ENCODE measurements around the gene ACOT8. TPM values are rescaled to one million over a fixed set of nuclear protein-coding genes. Genes with fewer than 3 reads are reported as not detected.
A peak's percentile ranks its signal among the peaks of the same experiment; 100 is the strongest.

Gene ACOT8
- total and polyA plus RNA-seq, 2 of the 8 experiments (the other 6 are each of a cell fraction or from before 2014, with no cell fraction given) = 37.6 to 88.8 TPM

- H3K4ac ChIP-seq (replicated peaks; ENCODE audit: insufficient read length, low read depth, low read length) = no peak overlapping the region
- H3K27ac ChIP-seq (ENCODE audit: low read depth, low read length) = no peak overlapping the region
- H2BK20ac ChIP-seq (ENCODE audit: low read length) = no peak overlapping the region
- POLR2A ChIA-PET (ENCODE audit: partially characterized antibody) = interaction anchor here (0.6 to 1.7 kb wide), 9 partner anchors 9 to 62 kb away, joined by 3 to 8 read pairs (median 4); partner anchors contain the start of gene PCIF1
- no peak overlapping the region for H3K18ac ChIP-seq (ENCODE audit: extremely low read depth, low read length)
- H3K4me3 ChIP-seq (ENCODE audit: extremely low read depth in 1 of 4, insufficient read depth in 2 of 4, low read depth in 3 of 4, low read length in 4 of 4) = no peak overlapping the region
- peaks cover 13% of the 10 kb centered on the region; the same call in 1 of the 2 replicates for H3K23me2 ChIP-seq (ENCODE audit: low read depth, low read length)
- H2AK5ac ChIP-seq (ENCODE audit: low read depth, low read length) = no peak overlapping the region
- no peak overlapping the region for H2BK12ac ChIP-seq (ENCODE audit: low read depth, low read length)
- FAIRE-seq = no peak
- DNase-seq (ENCODE audit: low read depth in 1 of 2, low spot score in 2 of 2) = no peak
- H3K14ac ChIP-seq (ENCODE audit: insufficient read length) = no peak overlapping the region
- H3K4me1 ChIP-seq (replicated peaks in 1 of 4; ENCODE audit: control insufficient read depth in 3 of 4, insufficient read depth in 4 of 4, low read length in 3 of 4) = peaks cover 0 to 7% (median 4%) of the 10 kb centered on the region in 4 experiments; a peak in 6 of 7 replicates
- H3K9ac ChIP-seq (replicated peaks in 1 of 4; ENCODE audit: extremely low read depth in 1 of 4, low read depth in 3 of 4, low read length in 3 of 4) = no peak overlapping the region
- no peak overlapping the region for H2AFZ ChIP-seq (ENCODE audit: low read length)
- H4K20me1 ChIP-seq (replicated peaks in 1 of 2; ENCODE audit: control insufficient read depth in 1 of 2, insufficient read depth in 2 of 2, low read length in 2 of 2) = peaks cover 0 to 7% of the 10 kb centered on the region in 2 experiments
- no peak overlapping the region for H2BK120ac ChIP-seq (replicated peaks; ENCODE audit: low read depth, low read length)
- no peak overlapping the region for H3K4me2 ChIP-seq (ENCODE audit: insufficient read depth in 1 of 2, low read depth in 2 of 2, low read length in 2 of 2)
- H4K5ac ChIP-seq (ENCODE audit: insufficient read length, low read depth, low read length) = no peak overlapping the region
- H3K36me3 ChIP-seq (ENCODE audit: control insufficient read depth in 2 of 4, insufficient read depth in 4 of 4, low read length in 3 of 4) = peaks cover 8 to 18% (median 16%) of the 10 kb centered on the region in 4 experiments
- CTCF ChIA-PET (ENCODE audit: partially characterized antibody) = interaction anchor here (1.0 kb wide), 1 partner anchor 65 kb away, joined by 3 read pairs; no protein-coding TSS in a partner anchor
- H3K9me3 ChIP-seq (ENCODE audit: insufficient read depth in 2 of 2, low read depth in 1 of 2, low read length in 1 of 2) = no peaks in the 10 kb centered on the region
- H3K23ac ChIP-seq (ENCODE audit: insufficient read length) = no peak overlapping the region
- peaks cover 0 to 17% of the 10 kb centered on the region in 2 experiments; a peak in 1 of 4 replicates for H3K79me2 ChIP-seq (ENCODE audit: control insufficient read depth in 1 of 2, insufficient read depth in 2 of 2, low read length in 2 of 2)
- H4K8ac ChIP-seq (ENCODE audit: extremely low read depth, insufficient read depth, low read length) = 0 out of 2 replicates have a peak overlapping the region, but pooled peaks have one; percentile 35
- 94% methylated on average over 19 of the region's 19 CpGs; no CpG with 5 or more reads in 1 of the 2 experiments for WGBS, 2 experiments (ENCODE audit: extremely low coverage in 1 of 2, insufficient coverage in 1 of 2, insufficient read length in 1 of 2, insufficient replicate concordance in 2 of 2, low coverage in 1 of 2, low lambda C conversion rate in 2 of 2, missing lambda C conversion rate in 1 of 2)
- H4K91ac ChIP-seq (replicated peaks; ENCODE audit: insufficient read length, low read length) = no peak overlapping the region
- no peak overlapping the region for H2BK5ac ChIP-seq (ENCODE audit: low read depth, low read length)
- H2BK15ac ChIP-seq (ENCODE audit: low read length) = no peak overlapping the region
- H3K27me3 ChIP-seq (replicated peaks in 1 of 4; ENCODE audit: control insufficient read depth in 3 of 4, extremely low read depth in 1 of 4, insufficient read depth in 3 of 4, low read length in 3 of 4) = no peaks in the 10 kb centered on the region
- H3K79me1 ChIP-seq (ENCODE audit: low read depth, low read length) = peaks cover 3% of the 10 kb centered on the region; the same call in 1 of the 2 replicates
- H3K56ac ChIP-seq (replicated peaks; ENCODE audit: insufficient read length, low read depth, low read length) = no peak overlapping the region
- no peak for TF ChIP-seq MAFK (IDR thresholded peaks at IDR 0.05; ENCODE audit: low read depth, low read length)
- no peak for TF ChIP-seq GTF2F1 (IDR thresholded peaks at IDR 0.05; ENCODE audit: borderline replicate concordance, low read depth, low read length)
- TF ChIP-seq PHF8 (conservative IDR thresholded peaks at IDR 0.05; ENCODE audit: low read depth, low read length) = no peak
- TF ChIP-seq CHD1 (IDR thresholded peaks at IDR 0.05; ENCODE audit: low read depth, low read length) = no peak
- TF ChIP-seq SIX5 (IDR thresholded peaks at IDR 0.05; ENCODE audit: low read depth, low read length) = no peak
- TF ChIP-seq KDM5A (IDR thresholded peaks at IDR 0.05; ENCODE audit: low read length) = no peak
- no peak for TF ChIP-seq NANOG (IDR thresholded peaks at IDR 0.05; ENCODE audit: insufficient read depth, low read depth, low read length, poor library complexity, severe bottlenecking)
- no peak for TF ChIP-seq YY1 (IDR thresholded peaks at IDR 0.05; ENCODE audit: low read depth, low read length)
- TF ChIP-seq NRF1 (IDR thresholded peaks at IDR 0.05; ENCODE audit: low read depth, low read length) = no peak
- no peak for TF ChIP-seq TEAD4 (IDR thresholded peaks at IDR 0.05; ENCODE audit: low read depth, low read length)
- TF ChIP-seq, protein P1, sequence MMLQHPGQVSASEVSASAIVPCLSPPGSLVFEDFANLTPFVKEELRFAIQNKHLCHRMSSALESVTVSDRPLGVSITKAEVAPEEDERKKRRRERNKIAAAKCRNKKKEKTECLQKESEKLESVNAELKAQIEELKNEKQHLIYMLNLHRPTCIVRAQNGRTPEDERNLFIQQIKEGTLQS (IDR thresholded peaks at IDR 0.05; ENCODE audit: insufficient read depth, low read depth, low read length) = no peak
- no peak for TF ChIP-seq CTBP2 (IDR thresholded peaks at IDR 0.05; ENCODE audit: borderline replicate concordance, insufficient read depth, insufficient read length, low read length)
These were observed 29.6 kb upstream of the ACOT8 start for GRCh38 chr20:45886590-45887345.

Measured in H1 (cell line).